ENCODE measurements around the gene HADHB.

Gene HADHB

GRCh38 chr2:26269571-26270158 is 24.9 kb downstream of the HADHB start:
- Histone ChIP-seq H2AFZ (ENCODE audit: low read length) (no peak overlapping the region), H3K27me3 (ENCODE audit: insufficient read depth, low read length) (no peaks in the 10 kb centered on the region), H4K20me1 (ENCODE audit: insufficient read depth, low read length) (no peaks in the 10 kb centered on the region), H3K79me2 (ENCODE audit: insufficient read depth, low read length) (0 out of 2 replicates have a peak, but pooled peaks cover 3% of the 10 kb centered on the region), H3K9me3 (ENCODE audit: low read length) (no peaks in the 10 kb centered on the region), H3K27ac (ENCODE audit: low read depth, low read length, poor library complexity, severe bottlenecking) (peak overlapping the region; percentile 23), H3K4me3 (ENCODE audit: low read depth, low read length, poor library complexity, severe bottlenecking) (no peak overlapping the region), H3F3A (ENCODE audit: insufficient read depth, low read length) (no peaks in the 10 kb centered on the region), H3K4me2 (ENCODE audit: low read length) (peak overlapping the region; percentile 17), H3K36me3 (ENCODE audit: insufficient read depth, low read length) (no peaks in the 10 kb centered on the region), H3K9ac (ENCODE audit: low read length) (no peak overlapping the region), H3K4me1 (ENCODE audit: insufficient read depth, low read length, severe bottlenecking) (peaks cover 10% of the 10 kb centered on the region), H3K9me2 (ENCODE audit: low read depth, low read length) (no peaks in the 10 kb centered on the region)
- TF ChIP-seq CTCF (IDR thresholded peaks at IDR 0.05; ENCODE audit: low read length) (no peak), EZH2 (IDR thresholded peaks at IDR 0.05; ENCODE audit: borderline replicate concordance, low read length) (no peak)

- H3K9me2 ChIP-seq (ENCODE audit: low read depth, low read length), result no peaks in the 10 kb centered on the region
- TF ChIP-seq EZH2 (IDR thresholded peaks at IDR 0.05; ENCODE audit: borderline replicate concordance, low read length) (no peak), CTCF (IDR thresholded peaks at IDR 0.05; ENCODE audit: low read length) (no peak)
- H3K36me3 ChIP-seq (ENCODE audit: insufficient read depth, low read length), result no peaks in the 10 kb centered on the region
- H3K4me1 ChIP-seq (ENCODE audit: insufficient read depth, low read length, severe bottlenecking), result peaks cover 10% of the 10 kb centered on the region
- no peaks in the 10 kb centered on the region for H3F3A ChIP-seq (ENCODE audit: insufficient read depth, low read length)
- no peaks in the 10 kb centered on the region for H3K9me3 ChIP-seq (ENCODE audit: low read length)
- no peak overlapping the region for H2AFZ ChIP-seq (ENCODE audit: low read length)
- 0 out of 2 replicates have a peak, but pooled peaks cover 3% of the 10 kb centered on the region for H3K79me2 ChIP-seq (ENCODE audit: insufficient read depth, low read length)
- H3K27me3 ChIP-seq (ENCODE audit: insufficient read depth, low read length), result no peaks in the 10 kb centered on the region
- no peak overlapping the region for H3K9ac ChIP-seq (ENCODE audit: low read length)
- no peaks in the 10 kb centered on the region for H4K20me1 ChIP-seq (ENCODE audit: insufficient read depth, low read length)
- peak overlapping the region; percentile 1 for H3K27ac ChIP-seq (ENCODE audit: low read depth, low read length, poor library complexity, severe bottlenecking)
- H3K4me2 ChIP-seq (ENCODE audit: low read length), result peak overlapping the region; percentile 17; the same call in 1 of the 2 replicates
- no peak overlapping the region for H3K4me3 ChIP-seq (ENCODE audit: low read depth, low read length, poor library complexity, severe bottlenecking)
Observed at GRCh38 chr2:26270373-26270772, 25.6 kb downstream of the HADHB start.

GRCh38 chr2:26273501-26273900 is 28.8 kb downstream of the HADHB start:
- no peak overlapping the region for H3K4me2 ChIP-seq (ENCODE audit: low read length)
- H3K27ac ChIP-seq (ENCODE audit: low read depth, low read length, poor library complexity, severe bottlenecking), result no peak overlapping the region
- no peak for TF ChIP-seq EZH2 (IDR thresholded peaks at IDR 0.05; ENCODE audit: borderline replicate concordance, low read length)
- no peak for TF ChIP-seq CTCF (IDR thresholded peaks at IDR 0.05; ENCODE audit: low read length)
- H3K9me3 ChIP-seq (ENCODE audit: low read length), result no peaks in the 10 kb centered on the region
- no peaks in the 10 kb centered on the region for H3K27me3 ChIP-seq (ENCODE audit: insufficient read depth, low read length)
- H2AFZ ChIP-seq (ENCODE audit: low read length), result no peak overlapping the region
- H3F3A ChIP-seq (ENCODE audit: insufficient read depth, low read length), result no peaks in the 10 kb centered on the region
- peaks cover 10% of the 10 kb centered on the region for H3K4me1 ChIP-seq (ENCODE audit: insufficient read depth, low read length, severe bottlenecking)
- H3K79me2 ChIP-seq (ENCODE audit: insufficient read depth, low read length), result no peaks in the 10 kb centered on the region
- H3K36me3 ChIP-seq (ENCODE audit: insufficient read depth, low read length), result peaks cover 10% of the 10 kb centered on the region; the same call in 1 of the 2 replicates
- H4K20me1 ChIP-seq (ENCODE audit: insufficient read depth, low read length), result no peaks in the 10 kb centered on the region
- no peak overlapping the region for H3K9ac ChIP-seq (ENCODE audit: low read length)
- no peaks in the 10 kb centered on the region for H3K9me2 ChIP-seq (ENCODE audit: low read depth, low read length)
- H3K4me3 ChIP-seq (ENCODE audit: low read depth, low read length, poor library complexity, severe bottlenecking), result no peak overlapping the region

Data from OCI-LY1 (cell line).